Fibroblast of lung (primary cell): ENCODE results near the gene CACNB1. TPM values are rescaled to one million over a fixed set of nuclear protein-coding genes. Genes with fewer than 3 reads are reported as not detected.

Experiments used
- DNase-seq, 2 donors: peaks; one replicate each; pipeline versions ENCODE4 v3.0.0 to v3.0.0-alpha.2; 2010; ENCODE audit warnings: low read depth in 2 of 2
- H2AFZ ChIP-seq: 2 replicates; pipeline ENCODE4 v1.5.1; 2012; ENCODE audit warnings: low read length, control low read depth, inconsistent platforms
- H3K27ac ChIP-seq: 2 replicates; pipeline ENCODE4 v1.5.1; 2011; ENCODE audit warnings: low read length, control low read depth; ENCODE audit not compliant: insufficient read depth
- H3K27me3 ChIP-seq: 2 replicates; pipeline ENCODE4 v1.5.1; 2011; ENCODE audit warnings: mild to moderate bottlenecking, low read length; ENCODE audit not compliant: control insufficient read depth, insufficient read depth
- H3K36me3 ChIP-seq: 2 replicates; pipeline ENCODE4 v1.5.1; 2011; ENCODE audit warnings: low read length; ENCODE audit not compliant: control insufficient read depth, insufficient read depth
- H3K4me1 ChIP-seq: 2 replicates; pipeline ENCODE4 v1.5.1; 2011; ENCODE audit warnings: low read length; ENCODE audit not compliant: control insufficient read depth, insufficient read depth; ENCODE audit errors: extremely low read depth
- H3K4me2 ChIP-seq: 2 replicates; pipeline ENCODE4 v1.5.1; 2011; ENCODE audit warnings: low read length, control low read depth; ENCODE audit not compliant: insufficient read depth; ENCODE audit errors: extremely low read depth
- H3K4me3 ChIP-seq, 4 experiments: fragments of 200-600 bp in 1 of 4; sonication (generic) in 1 of 4; replicated peaks in 1 of 4; 2 replicates each; pipeline ENCODE4 v1.5.1; 2011 to 2016; ENCODE audit warnings: low read length in 4 of 4, low read depth in 3 of 4, mild to moderate bottlenecking in 3 of 4, control low read depth in 2 of 4, inconsistent platforms in 1 of 4, mixed read lengths in 1 of 4; ENCODE audit not compliant: insufficient read depth in 1 of 4; ENCODE audit errors: control extremely low read depth in 1 of 4
- H3K79me2 ChIP-seq: 2 replicates; pipeline ENCODE4 v1.5.1; 2012; ENCODE audit warnings: mild to moderate bottlenecking, low read length, inconsistent platforms; ENCODE audit not compliant: control insufficient read depth, insufficient read depth
- H3K9ac ChIP-seq: 2 replicates; pipeline ENCODE4 v1.5.1; 2011; ENCODE audit warnings: mild to moderate bottlenecking, low read length, control low read depth; ENCODE audit not compliant: insufficient read depth
- H3K9me3 ChIP-seq: 2 replicates; pipeline ENCODE4 v1.5.1; 2012; ENCODE audit warnings: low read depth, low read length; ENCODE audit not compliant: control insufficient read depth, insufficient read depth
- H4K20me1 ChIP-seq: 2 replicates; pipeline ENCODE4 v1.5.1; 2011; ENCODE audit warnings: low read length; ENCODE audit not compliant: control insufficient read depth, insufficient read depth; ENCODE audit errors: extremely low read depth
- EZH2 ChIP-seq: IDR thresholded peaks from 2 replicates; pipeline ENCODE4 v1.5.1; 2012; ENCODE audit warnings: low read length, control low read depth, mild to moderate bottlenecking; ENCODE audit errors: missing control alignments
- polyA plus RNA-seq, 2 donors: library from polyadenylated mRNA; depleted of rRNA in 1 of 2; stranded (reverse) in 1 of 2; unstranded in 1 of 2; fragments of >200 nt; gene quantifications; 2 replicates each; pipeline ENCODE4 v1.2.1, GENCODE V29; 2011 to 2012; ENCODE audit warnings: missing spikeins in 1 of 2
- total RNA-seq: library from RNA; depleted of rRNA; stranded (reverse); fragments of >200 nt; gene quantifications from 2 replicates; pipeline ENCODE4 v1.2.1, GENCODE V29; 2014
- TF ChIP-seq, protein P1 (sequence below), 2 donors: IDR thresholded peaks in 1 of 2; conservative IDR thresholded peaks in 1 of 2; 1 replicate in 1 of 2; 2 replicates in 1 of 2; pipeline ENCODE4 v1.5.1; 2011 to 2012; ENCODE audit warnings: low read length in 2 of 2, control low read depth in 1 of 2, inconsistent platforms in 1 of 2, low read depth in 1 of 2, mild to moderate bottlenecking in 1 of 2

Gene CACNB1
- total and polyA plus RNA-seq, 2 donors (not counting 1 experiment from before 2014, with no cell fraction given) = 5.7 to 5.9 TPM

DNA sequence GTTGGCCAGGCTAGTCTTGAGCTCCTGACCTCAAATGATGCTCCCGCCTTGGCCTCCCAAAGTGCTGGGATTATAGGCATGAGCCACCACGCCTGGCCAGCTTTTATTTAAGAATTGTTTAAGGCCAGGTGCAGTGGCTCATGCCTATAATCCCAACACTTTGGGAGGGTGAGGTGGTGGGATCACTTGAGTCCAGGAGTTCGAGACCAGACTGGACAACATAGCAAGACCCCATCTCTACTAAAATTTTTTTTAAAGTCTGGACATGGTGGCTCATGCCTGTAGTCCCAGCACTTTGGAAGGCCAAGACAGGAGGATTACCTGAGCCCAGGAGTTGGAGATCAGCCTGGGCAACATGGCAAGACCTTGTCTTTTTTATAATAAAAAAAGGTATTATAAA is 51.2 kb downstream of the CACNB1 start:
- H3K27me3 ChIP-seq = peaks cover 9% of the 10 kb centered on the region
- H3K9ac ChIP-seq = no peak overlapping the region
- peaks cover 12% of the 10 kb centered on the region for H3K4me1 ChIP-seq
- H3K36me3 ChIP-seq = no peaks in the 10 kb centered on the region
- H2AFZ ChIP-seq = no peak overlapping the region
- no peaks in the 10 kb centered on the region for H3K9me3 ChIP-seq
- TF ChIP-seq, protein P1, sequence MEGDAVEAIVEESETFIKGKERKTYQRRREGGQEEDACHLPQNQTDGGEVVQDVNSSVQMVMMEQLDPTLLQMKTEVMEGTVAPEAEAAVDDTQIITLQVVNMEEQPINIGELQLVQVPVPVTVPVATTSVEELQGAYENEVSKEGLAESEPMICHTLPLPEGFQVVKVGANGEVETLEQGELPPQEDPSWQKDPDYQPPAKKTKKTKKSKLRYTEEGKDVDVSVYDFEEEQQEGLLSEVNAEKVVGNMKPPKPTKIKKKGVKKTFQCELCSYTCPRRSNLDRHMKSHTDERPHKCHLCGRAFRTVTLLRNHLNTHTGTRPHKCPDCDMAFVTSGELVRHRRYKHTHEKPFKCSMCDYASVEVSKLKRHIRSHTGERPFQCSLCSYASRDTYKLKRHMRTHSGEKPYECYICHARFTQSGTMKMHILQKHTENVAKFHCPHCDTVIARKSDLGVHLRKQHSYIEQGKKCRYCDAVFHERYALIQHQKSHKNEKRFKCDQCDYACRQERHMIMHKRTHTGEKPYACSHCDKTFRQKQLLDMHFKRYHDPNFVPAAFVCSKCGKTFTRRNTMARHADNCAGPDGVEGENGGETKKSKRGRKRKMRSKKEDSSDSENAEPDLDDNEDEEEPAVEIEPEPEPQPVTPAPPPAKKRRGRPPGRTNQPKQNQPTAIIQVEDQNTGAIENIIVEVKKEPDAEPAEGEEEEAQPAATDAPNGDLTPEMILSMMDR (conservative IDR thresholded peaks at IDR 0.05 in 1 of 2, IDR thresholded peaks at IDR 0.05 in 1 of 2; ENCODE audit: low read depth in 1 of 2, low read length in 2 of 2) = no peak
- no peak for TF ChIP-seq EZH2
- H3K79me2 ChIP-seq = no peaks in the 10 kb centered on the region
- H3K4me3 ChIP-seq = no peak overlapping the region
- H3K4me2 ChIP-seq = no peak overlapping the region
- no peak for DNase-seq
- no peaks in the 10 kb centered on the region for H4K20me1 ChIP-seq
- H3K27ac ChIP-seq = no peak overlapping the region

DNA sequence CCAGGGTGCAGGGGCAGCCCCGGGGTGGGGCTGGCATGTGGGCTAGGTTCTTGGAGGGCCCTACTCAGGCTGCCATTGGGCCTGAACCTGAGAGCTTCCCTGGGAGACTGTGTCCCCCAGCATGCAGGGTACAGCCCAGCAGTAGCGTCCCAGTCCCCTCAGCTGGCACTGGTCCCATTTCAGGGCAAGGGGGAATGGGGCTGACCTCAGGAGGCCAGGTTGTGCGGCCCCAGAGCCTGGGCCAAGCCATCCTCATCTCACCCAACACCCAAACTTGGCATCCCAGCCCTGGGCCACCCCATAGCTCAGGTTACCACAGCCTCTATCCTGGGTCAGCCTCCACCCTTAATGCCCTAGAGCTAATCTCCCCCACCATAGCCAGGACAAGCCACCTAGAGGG is 52.3 kb downstream of the CACNB1 start:
- TF ChIP-seq, protein P1 (conservative IDR thresholded peaks at IDR 0.05 in 1 of 2, IDR thresholded peaks at IDR 0.05 in 1 of 2; ENCODE audit: low read depth in 1 of 2, low read length in 2 of 2) = no peak
- TF ChIP-seq EZH2 = no peak
- Histone ChIP-seq H3K9me3 (no peaks in the 10 kb centered on the region), H2AFZ (no peak overlapping the region), H4K20me1 (no peaks in the 10 kb centered on the region), H3K27me3 (peaks cover 2% of the 10 kb centered on the region), H3K4me2 (no peak overlapping the region), H3K4me1 (peaks cover 12% of the 10 kb centered on the region), H3K36me3 (no peaks in the 10 kb centered on the region), H3K4me3 (no peak overlapping the region), H3K9ac (no peak overlapping the region), H3K79me2 (no peaks in the 10 kb centered on the region), H3K27ac (peak overlapping the region; percentile 72)
- DNase-seq = no peak

- H3K27ac ChIP-seq = peak overlapping the region; percentile 72
- no peak overlapping the region for H3K9ac ChIP-seq
- H3K27me3 ChIP-seq = peaks cover under 1% of the 10 kb centered on the region
- TF ChIP-seq, protein P1 (conservative IDR thresholded peaks at IDR 0.05 in 1 of 2, IDR thresholded peaks at IDR 0.05 in 1 of 2; ENCODE audit: low read depth in 1 of 2, low read length in 2 of 2) = no peak
- no peak for TF ChIP-seq EZH2
- no peak overlapping the region for H3K4me2 ChIP-seq
- no peaks in the 10 kb centered on the region for H3K79me2 ChIP-seq
- no peaks in the 10 kb centered on the region for H3K36me3 ChIP-seq
- no peaks in the 10 kb centered on the region for H3K9me3 ChIP-seq
- H3K4me3 ChIP-seq = no peak overlapping the region
- H2AFZ ChIP-seq = no peak overlapping the region
- peaks cover 16% of the 10 kb centered on the region for H3K4me1 ChIP-seq
- DNase-seq = peak; percentile 83 to 94
- H4K20me1 ChIP-seq = no peaks in the 10 kb centered on the region
These were observed 53.0 kb downstream of the CACNB1 start for GRCh38 chr17:39144416-39144840.
